Muscle of leg (tissue), 11 donors: ENCODE measurements around the gene ANKS1A. TPM values are rescaled to one million over a fixed set of nuclear protein-coding genes. Genes with fewer than 3 reads are reported as not detected.

Source experiments
- DNase-seq: peaks from one replicate; pipeline ENCODE4 v3.0.0; 2013
- H3K27ac ChIP-seq: one replicate; pipeline ENCODE4 v1.5.1; 2013; ENCODE audit warnings: mild to moderate bottlenecking, low read length, control low read depth
- H3K27me3 ChIP-seq: one replicate; pipeline ENCODE4 v1.6.1; 2013; ENCODE audit warnings: low read length; ENCODE audit not compliant: control insufficient read depth, insufficient read depth
- H3K36me3 ChIP-seq: one replicate; pipeline ENCODE4 v1.6.1; 2013; ENCODE audit warnings: low read length; ENCODE audit not compliant: control insufficient read depth, insufficient read depth
- H3K4me1 ChIP-seq: one replicate; pipeline ENCODE4 v1.6.1; 2013; ENCODE audit warnings: low read length; ENCODE audit not compliant: control insufficient read depth, insufficient read depth
- H3K4me3 ChIP-seq: one replicate; pipeline ENCODE4 v1.5.1; 2013; ENCODE audit warnings: low read length, control low read depth
- H3K9me3 ChIP-seq: replicated peaks from 2 replicates; pipeline ENCODE4 v1.6.1; 2013; ENCODE audit warnings: low read depth, low read length; ENCODE audit not compliant: control insufficient read depth
- WGBS: methylation state at CpG from one replicate; pipeline ENCODE4 v1.1.5; 2013; ENCODE audit warnings: missing lambda C conversion rate; ENCODE audit not compliant: insufficient coverage; 5-methylcytosine and 5-hydroxymethylcytosine counted together
- polyA plus RNA-seq, 8 donors: library from polyadenylated mRNA; unstranded; fragments of 120-200 nt; gene quantifications; one replicate each; pipeline versions ENCODE4 v1.2.1 to v1.2.3, GENCODE V29; 2013; ENCODE audit warnings: inconsistent platforms in 1 of 8, low replicate concordance in 1 of 8; ENCODE audit not compliant: insufficient read length in 8 of 8, insufficient read depth in 1 of 8
- total RNA-seq: library from RNA; stranded (reverse); fragments of 120-200 nt; gene quantifications from one replicate; pipeline ENCODE4 v1.2.4, GENCODE V29; 2013

The ANKS1A gene
- total and polyA plus RNA-seq, 9 donors = 22.7 to 56.0 (median 39.8) TPM

GRCh38 chr6:35064757-35065440 is 175.8 kb downstream of the ANKS1A start:
- WGBS = 52% methylated on average over 3 of the region's 8 CpGs
- H3K4me3 ChIP-seq = no peak overlapping the region
- no peaks in the 10 kb centered on the region for H3K27me3 ChIP-seq
- H3K36me3 ChIP-seq = peaks cover 82% of the 10 kb centered on the region
- H3K4me1 ChIP-seq = peaks cover 22% of the 10 kb centered on the region
- DNase-seq = peak; percentile 64
- H3K9me3 ChIP-seq = no peaks in the 10 kb centered on the region
- H3K27ac ChIP-seq = peak overlapping the region; percentile 81

- Histone ChIP-seq H3K4me3 (no peak overlapping the region), H3K27ac (no peak overlapping the region), H3K4me1 (peaks cover 22% of the 10 kb centered on the region), H3K27me3 (no peaks in the 10 kb centered on the region), H3K9me3 (no peaks in the 10 kb centered on the region), H3K36me3 (peaks cover 77% of the 10 kb centered on the region)
- DNase-seq = no peak
- WGBS = 86% methylated on average over 9 of the region's 9 CpGs
These were observed 176.4 kb downstream of the ANKS1A start for GRCh38 chr6:35065441-35065800.

- Histone ChIP-seq H3K36me3 (peaks cover 77% of the 10 kb centered on the region), H3K27ac (no peak overlapping the region), H3K4me1 (peaks cover 22% of the 10 kb centered on the region), H3K27me3 (no peaks in the 10 kb centered on the region), H3K4me3 (no peak overlapping the region), H3K9me3 (no peaks in the 10 kb centered on the region)
- no peak for DNase-seq
- 93% methylated on average over 3 of the region's 13 CpGs for WGBS
These were observed 176.8 kb downstream of the ANKS1A start for GRCh38 chr6:35065870-35066269.

- no peaks in the 10 kb centered on the region for H3K27me3 ChIP-seq
- DNase-seq = no peak
- H3K9me3 ChIP-seq = no peaks in the 10 kb centered on the region
- H3K27ac ChIP-seq = no peak overlapping the region
- 90% methylated on average over 9 of the region's 11 CpGs for WGBS
- peaks cover 79% of the 10 kb centered on the region for H3K36me3 ChIP-seq
- no peak overlapping the region for H3K4me3 ChIP-seq
- H3K4me1 ChIP-seq = peaks cover 22% of the 10 kb centered on the region
These were observed 178.2 kb downstream of the ANKS1A start for GRCh38 chr6:35067234-35067633.

- Histone ChIP-seq H3K27ac (no peak overlapping the region), H3K9me3 (no peaks in the 10 kb centered on the region), H3K27me3 (no peaks in the 10 kb centered on the region), H3K4me3 (no peak overlapping the region), H3K36me3 (peaks cover 81% of the 10 kb centered on the region), H3K4me1 (peaks cover 18% of the 10 kb centered on the region)
- 78% methylated on average over 6 of the region's 9 CpGs for WGBS
- DNase-seq = no peak
These were observed 179.2 kb downstream of the ANKS1A start for GRCh38 chr6:35068206-35068605.

- no peaks in the 10 kb centered on the region for H3K27me3 ChIP-seq
- no peak overlapping the region for H3K27ac ChIP-seq
- WGBS = 71% methylated on average over 2 of the region's 7 CpGs
- DNase-seq = no peak
- H3K36me3 ChIP-seq = peaks cover 82% of the 10 kb centered on the region
- no peaks in the 10 kb centered on the region for H3K9me3 ChIP-seq
- peaks cover 17% of the 10 kb centered on the region for H3K4me1 ChIP-seq
- H3K4me3 ChIP-seq = no peak overlapping the region
These were observed 179.6 kb downstream of the ANKS1A start for GRCh38 chr6:35068644-35069043.

GRCh38 chr6:35069262-35069661 is 180.2 kb downstream of the ANKS1A start:
- peaks cover 83% of the 10 kb centered on the region for H3K36me3 ChIP-seq
- no peak overlapping the region for H3K27ac ChIP-seq
- H3K4me1 ChIP-seq = peaks cover 11% of the 10 kb centered on the region
- H3K27me3 ChIP-seq = no peaks in the 10 kb centered on the region
- WGBS = no CpG with 5 or more reads among the region's 2 CpGs
- no peak overlapping the region for H3K4me3 ChIP-seq
- H3K9me3 ChIP-seq = no peaks in the 10 kb centered on the region
- no peak for DNase-seq

- H3K4me3 ChIP-seq = no peak overlapping the region
- H3K27me3 ChIP-seq = no peaks in the 10 kb centered on the region
- H3K36me3 ChIP-seq = peaks cover 80% of the 10 kb centered on the region
- 86% methylated on average over 1 of the region's 2 CpGs for WGBS
- peaks cover 3% of the 10 kb centered on the region for H3K4me1 ChIP-seq
- DNase-seq = no peak
- no peaks in the 10 kb centered on the region for H3K9me3 ChIP-seq
- no peak overlapping the region for H3K27ac ChIP-seq
These were observed 181.1 kb downstream of the ANKS1A start for GRCh38 chr6:35070111-35070510.

GRCh38 chr6:35071347-35071994 is 182.4 kb downstream of the ANKS1A start:
- no peak for DNase-seq

GRCh38 chr6:35072051-35072697 is 183.1 kb downstream of the ANKS1A start:
- Histone ChIP-seq H3K4me1 (no peaks in the 10 kb centered on the region), H3K9me3 (no peaks in the 10 kb centered on the region), H3K4me3 (no peak overlapping the region), H3K27me3 (no peaks in the 10 kb centered on the region), H3K27ac (no peak overlapping the region), H3K36me3 (peaks cover 71% of the 10 kb centered on the region)
- no peak for DNase-seq
- 82% methylated on average over 14 of the region's 15 CpGs for WGBS

More at GRCh38 chr6:35071347-35071994, 182.4 kb downstream of the ANKS1A start:
- Histone ChIP-seq H3K4me3 (no peak overlapping the region), H3K27me3 (no peaks in the 10 kb centered on the region), H3K27ac (no peak overlapping the region), H3K36me3 (peaks cover 72% of the 10 kb centered on the region), H3K4me1 (no peaks in the 10 kb centered on the region), H3K9me3 (no peaks in the 10 kb centered on the region)
- WGBS = 79% methylated on average over 7 of the region's 12 CpGs
